Measurements from ENCODE around the gene FLRT3. TPM values are rescaled to one million over a fixed set of nuclear protein-coding genes. Genes with fewer than 3 reads are reported as not detected.

Gene FLRT3
- total and polyA plus RNA-seq, 4 donors = 2.7 to 29.7 (median 6.6) TPM

GRCh38 chr20:14319704-14320103 is 17.7 kb downstream of the FLRT3 start:
- Histone ChIP-seq H3K9ac (ENCODE audit: low read depth in 1 of 2, low read length in 2 of 2) (no peak overlapping the region), H3K27me3 (ENCODE audit: control insufficient read depth in 4 of 4, insufficient read depth in 4 of 4, low read length in 3 of 4) (no peaks in the 10 kb centered on the region), H3K36me3 (ENCODE audit: control insufficient read depth in 4 of 4, insufficient read depth in 3 of 4, low read depth in 1 of 4, low read length in 3 of 4) (peaks cover 0 to 3% (median 0%) of the 10 kb centered on the region in 4 donors), H3K9me3 (ENCODE audit: control insufficient read depth in 4 of 4, low read length in 3 of 4) (no peaks in the 10 kb centered on the region), H3K27ac (ENCODE audit: low read depth in 1 of 2, low read length in 2 of 2) (no peak overlapping the region), H3K4me1 (ENCODE audit: control insufficient read depth in 4 of 4, insufficient read depth in 4 of 4, low read length in 3 of 4) (no peaks in the 10 kb centered on the region), H3K4me3 (ENCODE audit: low read depth in 1 of 3, low read length in 3 of 3) (no peak overlapping the region)
- DNase-seq (ENCODE audit: low spot score) = no peak
- TF ChIP-seq GABPA (IDR thresholded peaks at IDR 0.05 in 1 of 2, conservative IDR thresholded peaks at IDR 0.05 in 1 of 2) (no peak), CTCF (IDR thresholded peaks at IDR 0.05; ENCODE audit: low read depth, low read length, missing input control) (no peak), JUND (IDR thresholded peaks at IDR 0.05) (no peak), YY1 (IDR thresholded peaks at IDR 0.05) (no peak), EGR1 (IDR thresholded peaks at IDR 0.05; ENCODE audit: low read depth in 2 of 2) (no peak), TAF1 (conservative IDR thresholded peaks at IDR 0.05) (no peak), HNF4A (conservative IDR thresholded peaks at IDR 0.05) (no peak), FOXA1 (IDR thresholded peaks at IDR 0.05) (no peak), NR2F2 (IDR thresholded peaks at IDR 0.05) (no peak), RXRA (IDR thresholded peaks at IDR 0.05) (no peak), HNF4G (IDR thresholded peaks at IDR 0.05) (no peak)
- TF ChIP-seq, protein P1, sequence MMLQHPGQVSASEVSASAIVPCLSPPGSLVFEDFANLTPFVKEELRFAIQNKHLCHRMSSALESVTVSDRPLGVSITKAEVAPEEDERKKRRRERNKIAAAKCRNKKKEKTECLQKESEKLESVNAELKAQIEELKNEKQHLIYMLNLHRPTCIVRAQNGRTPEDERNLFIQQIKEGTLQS (IDR thresholded peaks at IDR 0.05) = no peak
- TF ChIP-seq, protein P2, sequence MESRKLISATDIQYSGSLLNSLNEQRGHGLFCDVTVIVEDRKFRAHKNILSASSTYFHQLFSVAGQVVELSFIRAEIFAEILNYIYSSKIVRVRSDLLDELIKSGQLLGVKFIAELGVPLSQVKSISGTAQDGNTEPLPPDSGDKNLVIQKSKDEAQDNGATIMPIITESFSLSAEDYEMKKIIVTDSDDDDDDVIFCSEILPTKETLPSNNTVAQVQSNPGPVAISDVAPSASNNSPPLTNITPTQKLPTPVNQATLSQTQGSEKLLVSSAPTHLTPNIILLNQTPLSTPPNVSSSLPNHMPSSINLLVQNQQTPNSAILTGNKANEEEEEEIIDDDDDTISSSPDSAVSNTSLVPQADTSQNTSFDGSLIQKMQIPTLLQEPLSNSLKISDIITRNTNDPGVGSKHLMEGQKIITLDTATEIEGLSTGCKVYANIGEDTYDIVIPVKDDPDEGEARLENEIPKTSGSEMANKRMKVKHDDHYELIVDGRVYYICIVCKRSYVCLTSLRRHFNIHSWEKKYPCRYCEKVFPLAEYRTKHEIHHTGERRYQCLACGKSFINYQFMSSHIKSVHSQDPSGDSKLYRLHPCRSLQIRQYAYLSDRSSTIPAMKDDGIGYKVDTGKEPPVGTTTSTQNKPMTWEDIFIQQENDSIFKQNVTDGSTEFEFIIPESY (IDR thresholded peaks at IDR 0.05) = no peak
- TF ChIP-seq, protein P3, sequence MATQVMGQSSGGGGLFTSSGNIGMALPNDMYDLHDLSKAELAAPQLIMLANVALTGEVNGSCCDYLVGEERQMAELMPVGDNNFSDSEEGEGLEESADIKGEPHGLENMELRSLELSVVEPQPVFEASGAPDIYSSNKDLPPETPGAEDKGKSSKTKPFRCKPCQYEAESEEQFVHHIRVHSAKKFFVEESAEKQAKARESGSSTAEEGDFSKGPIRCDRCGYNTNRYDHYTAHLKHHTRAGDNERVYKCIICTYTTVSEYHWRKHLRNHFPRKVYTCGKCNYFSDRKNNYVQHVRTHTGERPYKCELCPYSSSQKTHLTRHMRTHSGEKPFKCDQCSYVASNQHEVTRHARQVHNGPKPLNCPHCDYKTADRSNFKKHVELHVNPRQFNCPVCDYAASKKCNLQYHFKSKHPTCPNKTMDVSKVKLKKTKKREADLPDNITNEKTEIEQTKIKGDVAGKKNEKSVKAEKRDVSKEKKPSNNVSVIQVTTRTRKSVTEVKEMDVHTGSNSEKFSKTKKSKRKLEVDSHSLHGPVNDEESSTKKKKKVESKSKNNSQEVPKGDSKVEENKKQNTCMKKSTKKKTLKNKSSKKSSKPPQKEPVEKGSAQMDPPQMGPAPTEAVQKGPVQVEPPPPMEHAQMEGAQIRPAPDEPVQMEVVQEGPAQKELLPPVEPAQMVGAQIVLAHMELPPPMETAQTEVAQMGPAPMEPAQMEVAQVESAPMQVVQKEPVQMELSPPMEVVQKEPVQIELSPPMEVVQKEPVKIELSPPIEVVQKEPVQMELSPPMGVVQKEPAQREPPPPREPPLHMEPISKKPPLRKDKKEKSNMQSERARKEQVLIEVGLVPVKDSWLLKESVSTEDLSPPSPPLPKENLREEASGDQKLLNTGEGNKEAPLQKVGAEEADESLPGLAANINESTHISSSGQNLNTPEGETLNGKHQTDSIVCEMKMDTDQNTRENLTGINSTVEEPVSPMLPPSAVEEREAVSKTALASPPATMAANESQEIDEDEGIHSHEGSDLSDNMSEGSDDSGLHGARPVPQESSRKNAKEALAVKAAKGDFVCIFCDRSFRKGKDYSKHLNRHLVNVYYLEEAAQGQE (IDR thresholded peaks at IDR 0.05) = no peak
- TF ChIP-seq, protein P4, sequence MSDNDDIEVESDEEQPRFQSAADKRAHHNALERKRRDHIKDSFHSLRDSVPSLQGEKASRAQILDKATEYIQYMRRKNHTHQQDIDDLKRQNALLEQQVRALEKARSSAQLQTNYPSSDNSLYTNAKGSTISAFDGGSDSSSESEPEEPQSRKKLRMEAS (IDR thresholded peaks at IDR 0.05) = no peak
- WGBS = 87% methylated on average over 1 of the region's 1 CpG

Data from liver (tissue), 9 donors.